RWPE2 (cell line): ENCODE measurements around the gene PPP1R14C.

ENCODE experiments used
- ATAC-seq: fragments of 200-7000 bp; cut with Tn5 transposase; 3 replicates; pipeline ENCODE4 v1.9.1; 2021; ENCODE audit warnings: low read depth
- DNase-seq: peaks from one replicate; pipeline ENCODE4 v3.0.0-alpha.2; 2020; ENCODE audit warnings: low spot score
- H3K27ac ChIP-seq: fragments of 450-650 bp; 2 replicates; pipeline ENCODE4 v1.5.1; 2017; ENCODE audit warnings: mild to moderate bottlenecking; ENCODE audit not compliant: poor library complexity, severe bottlenecking
- H3K27me3 ChIP-seq: fragments of 250-450 bp; sonication (Bioruptor Pico); 2 replicates; pipeline ENCODE4 v1.5.1; 2021; ENCODE audit warnings: mild to moderate bottlenecking, moderate library complexity; ENCODE audit not compliant: insufficient read depth, poor library complexity, severe bottlenecking
- H3K36me3 ChIP-seq: fragments of 250-450 bp; sonication (Bioruptor Pico); 2 replicates; pipeline ENCODE4 v1.5.1; 2020; ENCODE audit warnings: low read depth, mild to moderate bottlenecking, moderate library complexity
- H3K4me1 ChIP-seq: fragments of 250-450 bp; sonication (Bioruptor Pico); 2 replicates; pipeline ENCODE4 v1.5.1; 2021; ENCODE audit warnings: mild to moderate bottlenecking, moderate library complexity; ENCODE audit not compliant: insufficient read depth, poor library complexity, severe bottlenecking
- H3K4me3 ChIP-seq: fragments of 250-450 bp; sonication (Bioruptor Pico); 2 replicates; pipeline ENCODE4 v1.5.1; 2021; ENCODE audit warnings: mild to moderate bottlenecking, moderate library complexity; ENCODE audit not compliant: severe bottlenecking
- H3K9me3 ChIP-seq: fragments of 250-450 bp; sonication (Bioruptor Pico); 2 replicates; pipeline ENCODE4 v1.5.1; 2021; ENCODE audit warnings: mild to moderate bottlenecking, moderate library complexity; ENCODE audit not compliant: severe bottlenecking
- TF ChIP-seq, protein P1 (sequence below): fragments of 450-650 bp; IDR thresholded peaks from one replicate; pipeline ENCODE4 v1.5.1; 2017; ENCODE audit warnings: mild to moderate bottlenecking, moderate library complexity; ENCODE audit not compliant: poor library complexity, severe bottlenecking

Gene PPP1R14C

DNA sequence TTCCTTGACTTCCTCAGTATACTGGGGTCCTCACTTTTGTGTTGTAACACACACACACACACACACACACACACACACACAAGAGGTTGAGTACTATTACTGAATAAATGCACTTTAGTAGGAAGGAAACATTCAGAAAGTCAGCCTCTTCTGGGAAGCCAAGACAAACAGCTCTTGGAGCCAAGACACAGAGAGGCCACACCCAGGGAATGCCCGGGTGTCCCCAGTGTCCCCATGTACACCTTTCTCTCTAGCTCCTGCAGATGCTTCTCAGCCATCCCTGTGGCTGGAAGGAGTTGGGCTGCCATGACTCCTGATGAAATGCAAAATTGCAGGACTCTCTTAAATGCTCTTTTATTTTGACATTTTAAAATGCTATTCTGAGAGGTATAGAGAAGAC, 70.5 kb downstream of the PPP1R14C start:
- TF ChIP-seq, protein P1, sequence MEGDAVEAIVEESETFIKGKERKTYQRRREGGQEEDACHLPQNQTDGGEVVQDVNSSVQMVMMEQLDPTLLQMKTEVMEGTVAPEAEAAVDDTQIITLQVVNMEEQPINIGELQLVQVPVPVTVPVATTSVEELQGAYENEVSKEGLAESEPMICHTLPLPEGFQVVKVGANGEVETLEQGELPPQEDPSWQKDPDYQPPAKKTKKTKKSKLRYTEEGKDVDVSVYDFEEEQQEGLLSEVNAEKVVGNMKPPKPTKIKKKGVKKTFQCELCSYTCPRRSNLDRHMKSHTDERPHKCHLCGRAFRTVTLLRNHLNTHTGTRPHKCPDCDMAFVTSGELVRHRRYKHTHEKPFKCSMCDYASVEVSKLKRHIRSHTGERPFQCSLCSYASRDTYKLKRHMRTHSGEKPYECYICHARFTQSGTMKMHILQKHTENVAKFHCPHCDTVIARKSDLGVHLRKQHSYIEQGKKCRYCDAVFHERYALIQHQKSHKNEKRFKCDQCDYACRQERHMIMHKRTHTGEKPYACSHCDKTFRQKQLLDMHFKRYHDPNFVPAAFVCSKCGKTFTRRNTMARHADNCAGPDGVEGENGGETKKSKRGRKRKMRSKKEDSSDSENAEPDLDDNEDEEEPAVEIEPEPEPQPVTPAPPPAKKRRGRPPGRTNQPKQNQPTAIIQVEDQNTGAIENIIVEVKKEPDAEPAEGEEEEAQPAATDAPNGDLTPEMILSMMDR, result no peak
- H3K4me3 ChIP-seq, result no peak overlapping the region
- no peak overlapping the region for H3K27ac ChIP-seq
- H3K27me3 ChIP-seq, result no peaks in the 10 kb centered on the region
- no peak for ATAC-seq
- H3K36me3 ChIP-seq, result peaks cover 27% of the 10 kb centered on the region
- no peak for DNase-seq
- peaks cover 22% of the 10 kb centered on the region for H3K4me1 ChIP-seq
- H3K9me3 ChIP-seq, result no peaks in the 10 kb centered on the region

DNA sequence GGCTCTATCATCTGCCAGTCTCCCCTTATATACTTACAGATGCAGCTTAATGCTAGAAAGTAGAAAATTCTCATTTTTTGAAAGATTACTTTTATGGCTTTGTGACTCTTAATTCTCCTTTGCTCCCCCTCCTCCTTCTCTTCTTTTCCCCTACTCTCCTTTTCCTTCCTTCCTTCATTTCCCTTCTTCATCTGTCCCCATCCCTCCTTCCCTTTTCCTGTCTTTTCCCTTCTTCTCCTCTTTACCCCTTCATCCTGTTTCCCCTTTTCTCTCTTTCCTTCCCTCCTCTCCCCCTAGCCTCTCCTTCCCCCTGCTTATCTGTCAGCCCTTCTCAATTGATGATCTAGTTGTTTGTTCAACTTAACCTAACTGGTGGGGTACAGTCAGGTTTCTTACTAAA, 71.5 kb downstream of the PPP1R14C start:
- H3K9me3 ChIP-seq, result no peaks in the 10 kb centered on the region
- H3K27me3 ChIP-seq, result no peaks in the 10 kb centered on the region
- H3K4me1 ChIP-seq, result peaks cover 18% of the 10 kb centered on the region
- H3K36me3 ChIP-seq, result peaks cover 34% of the 10 kb centered on the region
- H3K4me3 ChIP-seq, result no peak overlapping the region
- ATAC-seq (no peak), DNase-seq (no peak)
- no peak overlapping the region for H3K27ac ChIP-seq
- TF ChIP-seq, protein P1, result no peak

DNA sequence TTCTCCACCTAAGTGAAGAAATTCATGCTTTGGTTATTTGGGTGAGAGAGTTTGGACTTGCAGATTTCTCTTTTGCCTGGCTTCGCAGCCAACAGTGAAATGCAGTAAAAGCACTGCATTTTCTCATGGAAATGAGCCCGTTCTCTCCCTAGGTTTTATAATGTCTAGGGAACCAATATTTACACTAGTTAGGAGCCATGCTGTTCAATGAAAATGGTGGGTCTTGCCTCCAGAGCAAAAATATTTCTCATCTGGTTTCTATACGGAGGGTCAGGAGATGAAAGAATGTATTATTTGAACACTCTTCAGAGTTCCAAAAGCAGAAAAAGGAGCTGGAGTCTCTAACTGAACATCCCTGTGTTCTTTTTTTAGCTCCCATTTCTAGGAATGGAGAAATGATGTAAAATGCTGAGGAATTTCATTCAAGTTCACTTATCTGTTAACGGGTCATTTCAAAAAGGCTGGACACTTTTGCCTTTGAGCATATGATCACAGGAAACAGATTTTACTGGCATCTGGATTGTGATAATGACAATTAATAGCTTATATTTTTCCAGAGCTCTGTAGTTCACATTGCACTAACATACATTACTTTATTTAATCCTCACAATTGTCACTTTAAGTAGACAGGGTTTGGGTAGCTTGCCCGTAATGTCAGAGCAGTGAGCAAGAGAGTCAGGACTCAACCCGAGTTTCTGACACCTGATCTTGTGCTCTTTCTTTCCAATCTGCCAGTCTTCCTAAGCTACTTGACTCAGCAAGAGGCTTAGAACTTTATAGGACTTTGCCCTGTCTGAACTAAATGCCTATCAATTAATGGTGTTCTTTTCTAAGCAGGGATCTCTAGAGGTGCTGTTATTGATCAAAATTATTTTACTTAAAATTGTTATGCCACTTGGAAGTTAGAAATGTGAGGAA, 78.0 kb downstream of the PPP1R14C start:
- ATAC-seq, result no peak
- H3K27ac ChIP-seq, result no peak overlapping the region
- H3K4me1 ChIP-seq, result no peaks in the 10 kb centered on the region
- no peak for DNase-seq
- no peak overlapping the region for H3K4me3 ChIP-seq
- peaks cover 30% of the 10 kb centered on the region for H3K36me3 ChIP-seq
- H3K9me3 ChIP-seq, result no peaks in the 10 kb centered on the region
- H3K27me3 ChIP-seq, result no peaks in the 10 kb centered on the region
- TF ChIP-seq, protein P1, result no peak

DNA sequence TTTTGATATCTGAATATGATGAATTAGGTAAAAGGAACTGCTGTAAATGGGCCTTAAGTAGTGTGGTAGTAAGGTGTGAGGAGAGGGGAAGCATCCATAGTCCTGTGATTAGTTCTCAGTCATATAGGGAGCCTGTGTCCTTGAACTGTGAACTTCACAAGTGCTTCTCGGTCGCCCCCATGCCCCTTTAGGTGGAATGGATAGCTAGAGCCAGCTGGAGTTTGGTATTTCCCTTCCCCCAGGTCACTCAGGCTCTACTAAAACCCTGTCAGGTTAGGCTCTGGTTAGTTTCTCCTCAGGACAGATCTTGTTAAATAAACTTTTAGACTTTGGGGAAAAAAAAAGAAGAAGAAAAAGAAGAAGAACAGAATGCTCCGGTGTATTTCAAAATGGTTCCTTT, 82.0 kb downstream of the PPP1R14C start:
- Histone ChIP-seq H3K36me3 (0 out of 2 replicates have a peak, but pooled peaks cover 7% of the 10 kb centered on the region), H3K4me1 (peaks cover 10% of the 10 kb centered on the region), H3K9me3 (no peaks in the 10 kb centered on the region), H3K27me3 (no peaks in the 10 kb centered on the region), H3K4me3 (no peak overlapping the region), H3K27ac (no peak overlapping the region)
- TF ChIP-seq, protein P1, result no peak
- DNase-seq (no peak), ATAC-seq (no peak)

DNA sequence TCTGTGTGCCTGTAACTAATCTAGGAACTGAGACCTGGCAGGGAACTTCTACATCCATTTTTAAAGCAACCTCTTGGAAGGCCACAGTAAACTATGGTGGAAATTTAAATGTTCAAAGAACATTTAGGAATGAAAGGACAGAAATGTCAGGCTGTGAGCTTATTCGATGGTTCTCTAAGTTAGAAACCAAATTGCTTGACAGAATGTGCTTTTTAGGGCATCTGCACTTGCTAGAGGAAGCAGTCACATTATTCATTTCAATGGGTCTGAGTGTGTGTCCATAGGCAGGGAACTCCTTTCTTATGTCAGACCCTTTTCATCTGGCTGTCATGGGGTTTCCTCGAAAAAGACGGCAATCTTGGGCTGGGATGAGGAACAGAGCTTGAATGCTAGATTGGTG, 84.4 kb downstream of the PPP1R14C start:
- 0 out of 2 replicates have a peak, but pooled peaks cover 3% of the 10 kb centered on the region for H3K36me3 ChIP-seq
- no peak overlapping the region for H3K4me3 ChIP-seq
- no peaks in the 10 kb centered on the region for H3K27me3 ChIP-seq
- no peak for ATAC-seq
- TF ChIP-seq, protein P1, result no peak
- DNase-seq, result no peak
- no peak overlapping the region for H3K27ac ChIP-seq
- H3K9me3 ChIP-seq, result no peaks in the 10 kb centered on the region
- H3K4me1 ChIP-seq, result peaks cover 34% of the 10 kb centered on the region
